Panc1 (cell line): Measurements from ENCODE around the gene PHKA1.

Source experiments
- POLR2AphosphoS5 ChIP-seq: IDR thresholded peaks from 2 replicates; pipeline ENCODE4 v1.6.1; 2012; ENCODE audit warnings: mild to moderate bottlenecking, low read depth, low read length, moderate library complexity
- SIN3A ChIP-seq: IDR thresholded peaks from 2 replicates; pipeline ENCODE4 v1.6.1; 2012; ENCODE audit warnings: low read depth, mild to moderate bottlenecking, low read length, moderate library complexity, borderline replicate concordance; ENCODE audit not compliant: insufficient read depth
- TCF7L2 ChIP-seq: IDR thresholded peaks from 2 replicates; pipeline ENCODE4 v1.6.1; 2011; ENCODE audit warnings: mild to moderate bottlenecking, low read depth, low read length, inconsistent platforms
- TF ChIP-seq, protein P1 (sequence below): fragments of 450-650 bp; IDR thresholded peaks from 2 replicates; pipeline ENCODE4 v1.5.1; 2017; ENCODE audit warnings: mild to moderate bottlenecking
- TF ChIP-seq, protein P2 (sequence below), 2 experiments: IDR thresholded peaks; 2 replicates each; pipeline ENCODE4 v1.6.1; 2011 to 2012; ENCODE audit warnings: low read depth in 2 of 2, control low read depth in 1 of 2, low read length in 1 of 2, mild to moderate bottlenecking in 1 of 2, moderate library complexity in 1 of 2; ENCODE audit not compliant: insufficient read depth in 1 of 2

DNA sequence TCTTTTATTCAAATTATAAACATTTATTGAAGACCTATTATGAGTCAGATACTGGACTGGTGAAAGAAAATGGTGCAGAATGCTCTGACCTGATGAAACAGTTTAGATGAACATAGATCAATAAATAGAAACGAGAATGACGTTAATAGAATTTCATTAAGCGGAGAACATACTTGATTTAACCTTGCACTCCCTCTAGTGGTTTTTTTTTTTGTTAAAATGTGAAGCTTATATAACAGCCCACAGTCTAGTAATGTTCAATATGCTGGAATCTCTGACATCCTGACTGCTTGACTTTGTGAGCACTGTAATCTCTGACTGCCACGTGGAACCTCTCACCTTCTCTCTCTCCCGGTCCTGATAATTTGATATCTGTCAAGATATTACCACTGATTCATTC, 173.8 kb downstream of the PHKA1 start:
- TF ChIP-seq, protein P1, sequence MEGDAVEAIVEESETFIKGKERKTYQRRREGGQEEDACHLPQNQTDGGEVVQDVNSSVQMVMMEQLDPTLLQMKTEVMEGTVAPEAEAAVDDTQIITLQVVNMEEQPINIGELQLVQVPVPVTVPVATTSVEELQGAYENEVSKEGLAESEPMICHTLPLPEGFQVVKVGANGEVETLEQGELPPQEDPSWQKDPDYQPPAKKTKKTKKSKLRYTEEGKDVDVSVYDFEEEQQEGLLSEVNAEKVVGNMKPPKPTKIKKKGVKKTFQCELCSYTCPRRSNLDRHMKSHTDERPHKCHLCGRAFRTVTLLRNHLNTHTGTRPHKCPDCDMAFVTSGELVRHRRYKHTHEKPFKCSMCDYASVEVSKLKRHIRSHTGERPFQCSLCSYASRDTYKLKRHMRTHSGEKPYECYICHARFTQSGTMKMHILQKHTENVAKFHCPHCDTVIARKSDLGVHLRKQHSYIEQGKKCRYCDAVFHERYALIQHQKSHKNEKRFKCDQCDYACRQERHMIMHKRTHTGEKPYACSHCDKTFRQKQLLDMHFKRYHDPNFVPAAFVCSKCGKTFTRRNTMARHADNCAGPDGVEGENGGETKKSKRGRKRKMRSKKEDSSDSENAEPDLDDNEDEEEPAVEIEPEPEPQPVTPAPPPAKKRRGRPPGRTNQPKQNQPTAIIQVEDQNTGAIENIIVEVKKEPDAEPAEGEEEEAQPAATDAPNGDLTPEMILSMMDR, result peak; percentile 29; the same call in 1 of the 2 replicates
- no peak for TF ChIP-seq TCF7L2
- TF ChIP-seq, protein P2, sequence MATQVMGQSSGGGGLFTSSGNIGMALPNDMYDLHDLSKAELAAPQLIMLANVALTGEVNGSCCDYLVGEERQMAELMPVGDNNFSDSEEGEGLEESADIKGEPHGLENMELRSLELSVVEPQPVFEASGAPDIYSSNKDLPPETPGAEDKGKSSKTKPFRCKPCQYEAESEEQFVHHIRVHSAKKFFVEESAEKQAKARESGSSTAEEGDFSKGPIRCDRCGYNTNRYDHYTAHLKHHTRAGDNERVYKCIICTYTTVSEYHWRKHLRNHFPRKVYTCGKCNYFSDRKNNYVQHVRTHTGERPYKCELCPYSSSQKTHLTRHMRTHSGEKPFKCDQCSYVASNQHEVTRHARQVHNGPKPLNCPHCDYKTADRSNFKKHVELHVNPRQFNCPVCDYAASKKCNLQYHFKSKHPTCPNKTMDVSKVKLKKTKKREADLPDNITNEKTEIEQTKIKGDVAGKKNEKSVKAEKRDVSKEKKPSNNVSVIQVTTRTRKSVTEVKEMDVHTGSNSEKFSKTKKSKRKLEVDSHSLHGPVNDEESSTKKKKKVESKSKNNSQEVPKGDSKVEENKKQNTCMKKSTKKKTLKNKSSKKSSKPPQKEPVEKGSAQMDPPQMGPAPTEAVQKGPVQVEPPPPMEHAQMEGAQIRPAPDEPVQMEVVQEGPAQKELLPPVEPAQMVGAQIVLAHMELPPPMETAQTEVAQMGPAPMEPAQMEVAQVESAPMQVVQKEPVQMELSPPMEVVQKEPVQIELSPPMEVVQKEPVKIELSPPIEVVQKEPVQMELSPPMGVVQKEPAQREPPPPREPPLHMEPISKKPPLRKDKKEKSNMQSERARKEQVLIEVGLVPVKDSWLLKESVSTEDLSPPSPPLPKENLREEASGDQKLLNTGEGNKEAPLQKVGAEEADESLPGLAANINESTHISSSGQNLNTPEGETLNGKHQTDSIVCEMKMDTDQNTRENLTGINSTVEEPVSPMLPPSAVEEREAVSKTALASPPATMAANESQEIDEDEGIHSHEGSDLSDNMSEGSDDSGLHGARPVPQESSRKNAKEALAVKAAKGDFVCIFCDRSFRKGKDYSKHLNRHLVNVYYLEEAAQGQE (IDR thresholded peaks at IDR 0.05; ENCODE audit: insufficient read depth in 1 of 2, low read depth in 2 of 2, low read length in 1 of 2), result no peak
- no peak for TF ChIP-seq POLR2AphosphoS5
- TF ChIP-seq SIN3A, result no peak
